DOHH2 (cell line): ENCODE measurements around the gene KDR.

ENCODE experiments used
- CTCF ChIP-seq: fragments of 200-600 bp; sonication (generic); IDR thresholded peaks from one replicate; pipeline ENCODE4 v1.5.1; 2014; ENCODE audit warnings: antibody characterized with exemption, mild to moderate bottlenecking, low read depth, low read length; ENCODE audit not compliant: poor library complexity, severe bottlenecking
- EZH2phosphoT487 ChIP-seq: fragments of 200-600 bp; sonication (generic); IDR thresholded peaks from 2 replicates; pipeline ENCODE4 v1.6.1; 2017; ENCODE audit warnings: borderline replicate concordance, mild to moderate bottlenecking, antibody characterized with exemption, low read length, moderate library complexity, mixed read lengths

GRCh38 chr4:55116450-55116849 lies 8.9 kb downstream of the KDR start:
- TF ChIP-seq EZH2phosphoT487 (no peak), CTCF (no peak)
